Suprapubic skin (tissue), 4 donors: Measurements from ENCODE around the gene MTFR1L.

Experiments
- CTCF ChIP-seq, 2 donors: fragments of 200-600 bp in 1 of 2; fragments of 450-650 bp in 1 of 2; sonication (generic) in 1 of 2; IDR thresholded peaks; one replicate each; pipeline ENCODE4 v1.5.1; 2016 to 2019; ENCODE audit warnings: antibody characterized with exemption in 2 of 2, mild to moderate bottlenecking in 1 of 2, moderate library complexity in 1 of 2
- EP300 ChIP-seq: sonication (generic); formaldehyde crosslinking; IDR thresholded peaks from one replicate; pipeline ENCODE4 v1.6.1; 2017; ENCODE audit warnings: antibody characterized with exemption
- POLR2A ChIP-seq, 2 donors: fragments of 450-650 bp; IDR thresholded peaks; one replicate each; pipeline ENCODE4 v1.6.1; 2017; ENCODE audit warnings: antibody characterized with exemption in 2 of 2, mild to moderate bottlenecking in 2 of 2, moderate library complexity in 2 of 2
- POLR2AphosphoS5 ChIP-seq, 3 donors: sonication (generic); formaldehyde crosslinking; IDR thresholded peaks; one replicate each; pipeline ENCODE4 v1.6.1; 2017; ENCODE audit warnings: antibody characterized with exemption in 3 of 3

- no peak for TF ChIP-seq POLR2A (IDR thresholded peaks at IDR 0.05)
- TF ChIP-seq CTCF (IDR thresholded peaks at IDR 0.05) = no peak
- TF ChIP-seq EP300 = no peak
- no peak for TF ChIP-seq POLR2AphosphoS5 (IDR thresholded peaks at IDR 0.05)
Observed at GRCh38 chr1:25813734-25814471, 5.9 kb upstream of the MTFR1L start.
